ENCODE results near the gene PLCB2.

Gene PLCB2

GRCh38 chr15:40301467-40302179 lies 6.1 kb downstream of the PLCB2 start:
- no peak for DNase-seq

- DNase-seq, result no peak
These were observed 7.0 kb downstream of the PLCB2 start for GRCh38 chr15:40300771-40301170.

GRCh38 chr15:40300367-40300766 lies 7.4 kb downstream of the PLCB2 start:
- DNase-seq, result no peak

- no peak for DNase-seq
These were observed 9.4 kb downstream of the PLCB2 start for GRCh38 chr15:40298216-40298935.

GRCh38 chr15:40297356-40297755 lies 10.4 kb downstream of the PLCB2 start:
- DNase-seq, result no peak

GRCh38 chr15:40296561-40297230 lies 11.0 kb downstream of the PLCB2 start:
- DNase-seq, result no peak

GRCh38 chr15:40295877-40296560 lies 11.7 kb downstream of the PLCB2 start:
- DNase-seq, result no peak

- no peak for DNase-seq
These were observed 12.4 kb downstream of the PLCB2 start for GRCh38 chr15:40295297-40295696.

GRCh38 chr15:40293905-40294895 lies 13.5 kb downstream of the PLCB2 start:
- no peak for DNase-seq

- no peak for DNase-seq
These were observed 14.7 kb downstream of the PLCB2 start for GRCh38 chr15:40293006-40293405.

- no peak for DNase-seq
These were observed 15.5 kb downstream of the PLCB2 start for GRCh38 chr15:40292246-40292645.

GRCh38 chr15:40290918-40291574 lies 16.7 kb downstream of the PLCB2 start:
- no peak for DNase-seq

- no peak for DNase-seq
These were observed 17.2 kb downstream of the PLCB2 start for GRCh38 chr15:40290545-40290917.

GRCh38 chr15:40289140-40289775 lies 18.5 kb downstream of the PLCB2 start:
- DNase-seq, result no peak

GRCh38 chr15:40287968-40288367 lies 19.8 kb downstream of the PLCB2 start:
- no peak for DNase-seq

- DNase-seq, result no peak
These were observed 20.2 kb downstream of the PLCB2 start for GRCh38 chr15:40287505-40287904.

GRCh38 chr15:40286794-40287193 lies 20.9 kb downstream of the PLCB2 start:
- no peak for DNase-seq

- no peak for DNase-seq
These were observed 21.6 kb downstream of the PLCB2 start for GRCh38 chr15:40286061-40286532.

- no peak for DNase-seq
These were observed 22.2 kb downstream of the PLCB2 start for GRCh38 chr15:40285554-40286011.

GRCh38 chr15:40285151-40285550 lies 22.6 kb downstream of the PLCB2 start:
- DNase-seq, result no peak
